Mucosa of rectum (tissue), 2 donors: ENCODE measurements around the gene EZR.

ENCODE experiments used
- H3K27ac ChIP-seq, 2 donors: one replicate each; pipeline ENCODE4 v1.7.0; 2013; ENCODE audit warnings: inconsistent platforms in 2 of 2, low read depth in 2 of 2, low read length in 2 of 2
- H3K27me3 ChIP-seq, 2 donors: one replicate each; pipeline ENCODE4 v1.7.0; 2013; ENCODE audit warnings: low read length in 2 of 2; ENCODE audit not compliant: control insufficient read depth in 2 of 2, insufficient read depth in 2 of 2
- H3K36me3 ChIP-seq, 2 donors: one replicate each; pipeline ENCODE4 v1.7.0; 2013; ENCODE audit warnings: low read length in 2 of 2; ENCODE audit not compliant: control insufficient read depth in 2 of 2, insufficient read depth in 2 of 2
- H3K4me1 ChIP-seq, 2 donors: one replicate each; pipeline ENCODE4 v1.7.0; 2013; ENCODE audit warnings: low read length in 2 of 2, mild to moderate bottlenecking in 1 of 2; ENCODE audit not compliant: control insufficient read depth in 2 of 2, insufficient read depth in 2 of 2
- H3K4me3 ChIP-seq, 2 donors: one replicate each; pipeline ENCODE4 v1.7.0; 2013; ENCODE audit warnings: low read length in 2 of 2
- H3K9ac ChIP-seq, 2 donors: one replicate each; pipeline ENCODE4 v1.7.0; 2013; ENCODE audit warnings: low read length in 2 of 2, low read depth in 1 of 2, mild to moderate bottlenecking in 1 of 2
- H3K9me3 ChIP-seq, 2 donors: one replicate each; pipeline ENCODE4 v1.7.0; 2013; ENCODE audit warnings: low read length in 2 of 2; ENCODE audit not compliant: control insufficient read depth in 2 of 2
- donor health status: healthy.
- donor health status: Normal muscosa, but diverticular disease.

The EZR gene

DNA sequence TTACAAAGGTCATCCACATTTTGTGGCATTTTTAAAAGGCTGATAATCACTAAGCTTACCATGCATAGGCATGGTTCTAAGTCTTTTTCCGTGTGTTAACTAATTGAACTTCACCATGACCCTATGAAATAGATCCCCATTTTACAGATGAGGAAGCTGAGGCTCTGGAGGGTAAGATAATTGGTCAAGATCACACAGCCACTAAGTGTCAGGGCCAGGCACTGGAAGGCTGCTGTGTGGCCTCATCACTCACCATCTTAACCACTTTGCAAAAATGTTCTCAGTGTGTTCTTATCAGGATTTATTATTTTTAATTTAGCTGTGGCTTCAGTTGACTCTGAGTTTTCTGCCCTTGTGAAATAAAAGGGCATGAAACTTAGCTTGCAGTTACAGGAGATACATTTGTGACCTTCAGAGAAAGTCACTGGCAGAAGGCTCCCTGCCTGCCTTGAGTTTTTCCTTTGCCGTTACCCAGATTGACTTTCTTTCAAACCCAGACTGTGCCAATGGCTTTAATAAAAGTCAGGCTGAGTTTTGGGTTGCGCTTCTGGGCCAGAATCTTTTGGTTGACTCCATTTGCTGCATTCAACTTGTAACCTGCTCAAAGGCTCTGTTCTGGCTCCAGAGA, 82.0 kb downstream of the EZR start:
- H3K27ac ChIP-seq, result peak overlapping the region in 1 of 2 donors; percentile 45
- no peak overlapping the region for H3K9ac ChIP-seq
- no peaks in the 10 kb centered on the region for H3K36me3 ChIP-seq
- no peaks in the 10 kb centered on the region for H3K27me3 ChIP-seq
- H3K9me3 ChIP-seq, result peaks cover 3 to 7% of the 10 kb centered on the region in 2 donors
- H3K4me1 ChIP-seq, result no peaks in the 10 kb centered on the region
- no peak overlapping the region for H3K4me3 ChIP-seq

DNA sequence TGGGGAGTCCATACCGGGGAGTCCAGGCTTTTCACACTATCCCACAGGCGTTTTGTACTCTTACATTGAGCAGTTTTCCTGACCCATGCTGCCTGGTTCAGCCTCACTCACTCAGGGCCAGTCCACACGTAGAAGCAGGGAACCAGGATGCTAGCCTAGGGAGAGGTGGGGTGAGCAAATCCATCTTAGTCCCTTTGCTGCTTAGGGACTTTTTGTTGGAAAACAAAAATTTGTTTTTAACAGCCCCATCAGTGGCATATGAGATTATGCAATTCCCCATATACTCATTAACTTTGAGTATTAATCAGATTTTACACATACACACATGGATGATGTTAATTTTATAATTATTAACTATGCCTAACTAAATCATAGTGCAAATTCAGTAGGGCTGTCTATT, 84.2 kb downstream of the EZR start:
- Histone ChIP-seq H3K27ac (no peak overlapping the region), H3K4me1 (no peaks in the 10 kb centered on the region), H3K9me3 (peaks cover 3 to 7% of the 10 kb centered on the region in 2 donors), H3K4me3 (no peak overlapping the region), H3K36me3 (no peaks in the 10 kb centered on the region), H3K9ac (no peak overlapping the region), H3K27me3 (no peaks in the 10 kb centered on the region)

DNA sequence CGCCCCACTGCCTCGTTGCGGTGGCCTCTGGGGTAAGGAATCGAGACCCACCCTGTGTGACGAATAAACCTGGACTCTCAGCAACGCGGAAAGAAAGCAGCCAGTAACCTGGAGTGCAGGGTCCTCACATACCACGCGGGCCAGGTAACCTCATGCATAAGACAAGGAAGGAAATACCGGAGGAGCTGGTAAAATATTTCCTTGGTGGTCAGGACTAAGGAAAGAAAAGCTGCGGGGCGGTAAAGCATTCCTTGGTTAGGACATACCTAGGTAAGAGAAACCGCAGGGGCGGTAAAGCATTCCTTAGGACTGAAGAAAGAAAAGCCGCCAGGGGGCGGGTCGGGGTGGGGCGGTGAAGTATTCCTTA, 88.6 kb downstream of the EZR start:
- H3K9ac ChIP-seq, result no peak overlapping the region
- no peak overlapping the region for H3K27ac ChIP-seq
- peaks cover 3 to 4% of the 10 kb centered on the region in 2 donors for H3K9me3 ChIP-seq
- no peak overlapping the region for H3K4me3 ChIP-seq
- no peaks in the 10 kb centered on the region for H3K4me1 ChIP-seq
- no peaks in the 10 kb centered on the region for H3K27me3 ChIP-seq
- no peaks in the 10 kb centered on the region for H3K36me3 ChIP-seq

DNA sequence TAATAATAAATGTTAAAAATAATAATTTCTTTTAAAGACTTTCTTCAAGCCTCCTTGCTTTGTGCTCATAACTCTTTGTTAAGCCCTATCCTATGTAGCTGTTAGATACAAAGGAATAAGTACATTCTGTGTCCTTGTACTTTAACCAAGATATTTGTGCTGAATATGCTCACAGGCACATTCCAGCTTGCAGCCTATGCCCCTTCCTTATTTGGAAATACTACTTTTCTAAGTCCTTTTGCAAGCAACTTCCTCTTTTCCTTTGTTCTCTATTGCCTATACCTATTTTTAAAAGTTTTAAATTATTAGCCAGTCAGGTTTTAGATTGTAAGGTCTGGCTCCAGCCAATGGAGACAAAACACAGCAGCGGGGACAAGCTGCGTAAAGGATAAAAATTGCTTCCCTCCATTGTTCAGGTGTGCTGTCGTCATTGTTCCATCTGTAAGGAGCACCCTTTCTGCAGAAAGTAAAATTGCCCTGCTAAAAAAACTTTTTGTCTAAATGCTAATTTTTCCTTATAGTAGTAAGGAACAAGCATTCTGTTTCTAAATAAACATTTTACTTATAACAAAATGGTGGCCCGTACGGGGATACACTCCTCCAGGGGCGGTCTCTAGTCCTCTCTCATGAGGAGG, 89.1 kb downstream of the EZR start:
- Histone ChIP-seq H3K27me3 (no peaks in the 10 kb centered on the region), H3K9ac (no peak overlapping the region), H3K4me1 (no peaks in the 10 kb centered on the region), H3K27ac (no peak overlapping the region), H3K4me3 (no peak overlapping the region), H3K36me3 (no peaks in the 10 kb centered on the region), H3K9me3 (peaks cover 3 to 4% of the 10 kb centered on the region in 2 donors)

DNA sequence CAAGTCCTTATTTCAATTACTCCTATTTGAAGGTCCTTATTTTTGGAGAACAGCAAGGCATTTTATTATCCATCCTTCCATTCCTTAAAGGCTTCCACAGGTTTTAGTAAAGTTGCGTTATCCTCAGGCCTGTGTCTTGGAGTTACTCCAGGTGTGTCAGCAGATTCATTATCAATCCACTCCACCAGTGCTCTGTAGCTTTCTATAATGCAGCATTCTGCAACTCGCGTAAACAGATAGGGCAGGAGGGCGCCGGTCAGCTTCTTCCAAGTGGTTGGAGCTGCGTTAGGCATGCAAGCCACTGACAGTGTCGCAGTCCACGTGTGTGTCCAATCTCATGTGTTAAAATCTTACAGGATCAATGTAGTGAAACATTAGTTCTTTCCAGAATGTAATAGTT, 93.5 kb downstream of the EZR start:
- H3K27me3 ChIP-seq, result no peaks in the 10 kb centered on the region
- H3K27ac ChIP-seq, result no peak overlapping the region
- H3K9ac ChIP-seq, result no peak overlapping the region
- peaks cover 0 to 2% of the 10 kb centered on the region in 2 donors for H3K4me1 ChIP-seq
- no peak overlapping the region for H3K4me3 ChIP-seq
- no peaks in the 10 kb centered on the region for H3K36me3 ChIP-seq
- H3K9me3 ChIP-seq, result no peaks in the 10 kb centered on the region

DNA sequence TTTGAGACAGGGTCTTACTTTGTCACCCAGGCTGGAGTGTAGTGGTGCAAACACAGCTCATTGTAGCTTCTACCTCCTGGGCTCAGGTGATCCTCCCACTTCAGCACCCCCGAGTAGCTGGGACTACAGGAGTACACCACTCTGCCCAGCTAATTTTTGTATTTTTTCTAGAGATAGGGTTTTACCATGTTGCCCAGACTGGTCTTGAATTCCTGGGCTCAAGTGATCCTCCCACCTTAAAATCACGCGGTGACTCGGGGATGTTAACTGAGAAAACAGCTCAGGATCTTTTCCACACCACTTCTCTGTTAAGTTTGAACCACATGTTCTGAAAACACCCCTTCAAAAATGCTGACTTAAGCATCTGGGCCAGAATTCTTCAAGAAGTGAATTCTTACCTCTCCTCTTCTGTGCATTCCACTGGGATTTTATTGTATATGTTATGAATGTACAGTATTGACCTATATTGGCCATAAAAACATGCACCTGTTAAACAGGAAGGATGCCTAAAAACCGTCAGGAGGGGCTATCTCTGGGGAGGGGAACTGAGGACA, 96.9 kb downstream of the EZR start:
- Histone ChIP-seq H3K4me3 (no peak overlapping the region), H3K27ac (no peak overlapping the region), H3K9me3 (no peaks in the 10 kb centered on the region), H3K27me3 (no peaks in the 10 kb centered on the region), H3K4me1 (peaks cover 9% of the 10 kb centered on the region in 2 donors), H3K9ac (no peak overlapping the region), H3K36me3 (no peaks in the 10 kb centered on the region)

DNA sequence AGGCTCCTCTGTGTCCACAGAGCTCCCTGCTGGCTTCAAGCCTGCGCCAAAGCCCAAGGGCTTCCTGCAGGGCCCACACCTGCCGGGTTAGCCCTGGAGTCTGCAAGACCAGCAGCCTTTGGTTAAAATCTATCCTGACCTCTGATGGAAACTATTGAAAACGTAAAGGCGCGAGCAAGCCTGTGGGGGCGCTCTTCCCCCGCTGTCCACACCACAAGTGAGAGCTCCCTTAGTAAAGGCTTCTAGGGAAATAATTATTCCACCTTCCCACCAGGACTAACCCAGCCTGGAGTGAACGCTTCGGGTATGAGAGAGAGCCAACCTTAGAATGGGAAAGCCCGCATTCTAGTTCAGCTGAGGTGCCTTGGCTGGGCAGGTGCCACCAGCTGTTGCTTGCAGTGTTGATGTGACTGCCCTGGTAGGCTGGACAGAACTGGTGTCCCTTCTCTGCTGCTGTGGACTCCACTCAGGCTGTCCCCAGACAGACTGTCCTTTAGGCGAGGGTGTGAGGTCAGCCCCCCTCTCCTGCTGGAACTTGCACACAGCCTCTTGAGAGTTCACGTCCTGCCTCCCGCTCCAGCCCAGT, 100.6 kb downstream of the EZR start:
- no peak overlapping the region for H3K9ac ChIP-seq
- H3K36me3 ChIP-seq, result no peaks in the 10 kb centered on the region
- H3K27me3 ChIP-seq, result no peaks in the 10 kb centered on the region
- no peaks in the 10 kb centered on the region for H3K9me3 ChIP-seq
- H3K27ac ChIP-seq, result peak overlapping the region; percentile 14 to 67
- H3K4me3 ChIP-seq, result no peak overlapping the region
- H3K4me1 ChIP-seq, result peaks cover 19 to 21% of the 10 kb centered on the region in 2 donors

DNA sequence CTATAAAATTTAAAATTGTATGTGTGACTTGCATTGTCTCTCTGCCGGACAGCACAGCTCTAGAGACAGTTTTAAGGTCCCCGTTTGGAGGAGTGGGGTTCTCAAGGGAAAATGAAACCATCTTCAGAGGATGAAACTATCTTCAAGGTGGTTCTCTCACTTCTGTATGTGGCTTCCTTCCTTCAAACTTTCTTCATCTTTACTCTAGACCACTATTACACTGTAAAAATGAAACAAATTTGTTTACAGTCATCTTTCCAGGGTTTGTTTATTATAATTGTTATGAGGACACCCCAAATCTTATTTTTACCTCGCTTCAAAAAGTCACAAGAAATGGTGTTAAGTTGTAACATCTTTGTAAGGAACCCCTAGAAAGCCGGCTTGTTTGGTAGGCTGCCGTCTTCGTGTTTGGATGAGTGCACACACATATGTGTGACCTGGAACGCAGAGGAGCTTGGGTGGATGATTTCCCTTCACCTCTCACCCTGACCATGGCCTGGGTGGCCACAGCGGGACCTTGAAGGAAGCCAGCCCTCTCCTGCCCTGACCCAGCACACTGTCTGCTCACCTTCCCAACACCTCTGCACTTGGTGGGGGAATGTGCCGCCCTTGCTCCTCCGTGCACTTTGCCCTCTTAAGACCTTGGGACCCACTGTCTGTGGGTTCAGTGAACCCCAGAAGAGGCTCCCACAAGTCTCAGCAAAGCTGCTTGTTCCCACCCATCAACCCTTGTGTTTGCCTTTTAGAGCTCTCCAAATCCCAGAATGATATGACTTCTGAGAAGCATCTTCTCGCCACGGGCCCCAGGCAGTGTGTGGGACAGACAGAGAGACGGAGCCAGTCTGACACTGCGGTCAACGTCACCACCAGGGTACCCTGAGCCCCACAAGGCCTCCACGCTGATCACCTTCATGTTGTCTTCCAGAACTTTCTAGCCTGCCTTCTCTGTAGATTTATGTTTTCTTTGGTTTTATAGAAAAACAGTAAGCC, 101.5 kb downstream of the EZR start:
- H3K4me3 ChIP-seq, result no peak overlapping the region
- no peaks in the 10 kb centered on the region for H3K36me3 ChIP-seq
- peaks cover 19 to 21% of the 10 kb centered on the region in 2 donors for H3K4me1 ChIP-seq
- peak overlapping the region; percentile 67 to 83 for H3K27ac ChIP-seq
- H3K9me3 ChIP-seq, result no peaks in the 10 kb centered on the region
- H3K27me3 ChIP-seq, result no peaks in the 10 kb centered on the region
- H3K9ac ChIP-seq, result peak overlapping the region in 1 of 2 donors; percentile 26
